Esophagus squamous epithelium (tissue), 4 donors: ENCODE results near the gene RUFY4.

Source experiments
- CTCF ChIP-seq, 6 experiments: fragments of 450-650 bp in 4 of 6; fragments of 200-600 bp in 2 of 6; sonication (generic) in 2 of 6; IDR thresholded peaks; one replicate each; pipeline ENCODE4 v1.5.1; 2016 to 2019; ENCODE audit warnings: antibody characterized with exemption in 6 of 6, mild to moderate bottlenecking in 4 of 6, moderate library complexity in 4 of 6
- POLR2A ChIP-seq, 4 donors: fragments of 450-650 bp; IDR thresholded peaks; one replicate each; pipeline ENCODE4 v1.6.1; 2017; ENCODE audit warnings: antibody characterized with exemption in 4 of 4, mild to moderate bottlenecking in 4 of 4, moderate library complexity in 3 of 4

- TF ChIP-seq CTCF (IDR thresholded peaks at IDR 0.05) (no peak), POLR2A (IDR thresholded peaks at IDR 0.05) (no peak)
Measured at GRCh38 chr2:218123986-218124385, 54.9 kb downstream of the RUFY4 start.
